ENCODE measurements around the gene SLC18A3. TPM values are rescaled to one million over a fixed set of nuclear protein-coding genes. Genes with fewer than 3 reads are reported as not detected.

Gene SLC18A3
- total and polyA plus RNA-seq, 2 experiments from 2014 or later: 1.4 to 4.3 TPM

DNA sequence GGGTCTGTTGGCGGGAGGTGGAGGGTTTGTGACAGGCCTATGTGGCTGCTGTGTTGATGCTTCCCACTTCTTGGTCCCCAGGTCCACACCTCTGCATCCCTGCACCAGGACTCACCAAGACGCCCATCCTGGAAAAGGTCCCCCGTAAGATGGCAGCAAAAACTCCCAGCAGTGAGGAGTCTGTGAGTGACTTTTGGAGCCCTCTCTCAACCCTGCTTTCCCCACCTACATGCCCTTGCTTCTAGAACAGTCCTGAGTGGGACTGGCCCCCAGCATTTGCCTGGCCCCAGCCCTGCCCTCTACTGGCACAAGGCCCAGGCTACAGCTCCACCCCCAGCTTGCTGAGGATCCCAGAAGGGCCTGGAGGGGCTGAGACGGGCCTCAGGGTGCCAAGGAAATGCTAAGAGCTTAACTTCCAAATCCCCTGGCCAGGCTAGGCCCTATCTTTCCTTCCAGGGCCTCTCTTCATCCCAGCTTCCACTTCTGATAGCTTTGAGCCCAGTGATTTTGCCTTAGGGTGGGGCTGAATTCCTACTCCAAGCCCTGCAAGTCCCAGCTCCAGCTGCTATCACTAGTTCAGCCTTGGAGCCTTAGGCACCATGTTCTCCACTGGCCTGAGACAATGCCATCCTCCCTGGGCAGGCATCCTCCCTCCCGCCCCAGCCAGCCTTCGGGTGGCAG, 6.5 kb downstream of the SLC18A3 start:
- WGBS (ENCODE audit: low lambda C conversion rate, missing lambda C conversion rate): 75% methylated on average over 4 of the region's 6 CpGs
- Histone ChIP-seq H3K27ac (no peak overlapping the region), H3K4me3 (no peak overlapping the region), H3K4me2 (no peak overlapping the region), H3K9me2 (replicated peaks; ENCODE audit: insufficient read depth) (no peaks in the 10 kb centered on the region), H2AFZ (no peak overlapping the region), H3K27me3 (peaks cover 82% of the 10 kb centered on the region), H3K36me3 (replicated peaks; ENCODE audit: insufficient read depth, low read depth) (no peaks in the 10 kb centered on the region), H3K79me2 (no peaks in the 10 kb centered on the region), H3K9me3 (ENCODE audit: low read depth) (no peaks in the 10 kb centered on the region), H3K4me1 (ENCODE audit: insufficient read depth) (no peaks in the 10 kb centered on the region), H4K20me1 (ENCODE audit: insufficient read depth, poor library complexity, severe bottlenecking) (no peaks in the 10 kb centered on the region)
- TF ChIP-seq EZH2 (IDR thresholded peaks at IDR 0.05; ENCODE audit: borderline replicate concordance) (no peak), EZH2phosphoT487 (IDR thresholded peaks at IDR 0.05; ENCODE audit: low read depth, severe bottlenecking, unreplicated experiment) (no peak)
- TF ChIP-seq, protein P1, sequence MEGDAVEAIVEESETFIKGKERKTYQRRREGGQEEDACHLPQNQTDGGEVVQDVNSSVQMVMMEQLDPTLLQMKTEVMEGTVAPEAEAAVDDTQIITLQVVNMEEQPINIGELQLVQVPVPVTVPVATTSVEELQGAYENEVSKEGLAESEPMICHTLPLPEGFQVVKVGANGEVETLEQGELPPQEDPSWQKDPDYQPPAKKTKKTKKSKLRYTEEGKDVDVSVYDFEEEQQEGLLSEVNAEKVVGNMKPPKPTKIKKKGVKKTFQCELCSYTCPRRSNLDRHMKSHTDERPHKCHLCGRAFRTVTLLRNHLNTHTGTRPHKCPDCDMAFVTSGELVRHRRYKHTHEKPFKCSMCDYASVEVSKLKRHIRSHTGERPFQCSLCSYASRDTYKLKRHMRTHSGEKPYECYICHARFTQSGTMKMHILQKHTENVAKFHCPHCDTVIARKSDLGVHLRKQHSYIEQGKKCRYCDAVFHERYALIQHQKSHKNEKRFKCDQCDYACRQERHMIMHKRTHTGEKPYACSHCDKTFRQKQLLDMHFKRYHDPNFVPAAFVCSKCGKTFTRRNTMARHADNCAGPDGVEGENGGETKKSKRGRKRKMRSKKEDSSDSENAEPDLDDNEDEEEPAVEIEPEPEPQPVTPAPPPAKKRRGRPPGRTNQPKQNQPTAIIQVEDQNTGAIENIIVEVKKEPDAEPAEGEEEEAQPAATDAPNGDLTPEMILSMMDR (IDR thresholded peaks at IDR 0.05; ENCODE audit: poor library complexity): no peak
- DNase-seq (ENCODE audit: low spot score): no peak

DNA sequence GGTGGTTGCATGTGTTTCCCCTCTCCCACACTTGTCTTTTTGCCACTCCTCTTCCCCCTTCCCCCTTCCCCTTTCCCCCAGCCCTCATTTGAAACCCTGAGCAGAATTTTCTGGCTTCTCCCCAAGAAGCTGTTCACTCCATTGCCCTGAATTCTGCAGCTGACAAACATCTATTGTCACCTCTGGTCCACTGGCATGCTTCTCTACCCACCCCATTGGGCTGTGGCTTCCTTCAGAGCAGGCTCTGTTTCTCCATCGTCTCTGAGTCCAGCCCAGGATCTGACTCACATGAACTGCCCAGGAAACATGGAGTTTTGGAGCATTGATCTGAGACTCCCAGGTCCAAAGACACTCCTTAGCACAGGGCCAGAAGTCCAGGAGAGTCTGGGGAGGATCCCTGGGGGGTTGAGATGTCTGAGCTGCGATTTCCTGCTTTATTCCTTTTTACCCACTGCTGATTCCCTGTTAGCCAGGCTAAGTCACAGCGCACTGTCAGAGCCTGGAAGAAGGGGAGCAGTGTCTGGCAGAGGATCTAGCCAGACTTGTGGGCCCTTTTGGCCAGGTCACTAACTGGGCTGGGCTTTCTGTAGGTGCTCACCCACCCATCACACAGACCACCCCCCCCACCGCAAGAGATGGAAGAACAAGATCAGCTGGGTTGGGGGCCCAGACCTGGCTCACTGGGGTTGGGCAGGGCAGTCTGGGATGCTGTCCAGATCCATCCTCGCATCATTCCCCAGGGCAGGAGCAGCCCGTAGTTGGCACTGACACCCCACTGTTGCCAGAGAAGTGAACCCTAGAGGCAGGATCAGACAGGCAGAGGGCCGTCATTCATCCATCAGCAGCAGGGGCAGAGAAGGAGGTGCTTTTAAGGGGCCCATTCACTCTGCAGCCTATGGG, 7.3 kb downstream of the SLC18A3 start:
- Histone ChIP-seq H2AFZ (no peak overlapping the region), H3K4me2 (no peak overlapping the region), H4K20me1 (ENCODE audit: insufficient read depth, poor library complexity, severe bottlenecking) (no peaks in the 10 kb centered on the region), H3K27ac (no peak overlapping the region), H3K9me2 (replicated peaks; ENCODE audit: insufficient read depth) (no peaks in the 10 kb centered on the region), H3K79me2 (no peaks in the 10 kb centered on the region), H3K27me3 (peaks cover 74% of the 10 kb centered on the region), H3K9me3 (ENCODE audit: low read depth) (no peaks in the 10 kb centered on the region), H3K4me3 (no peak overlapping the region), H3K36me3 (replicated peaks; ENCODE audit: insufficient read depth, low read depth) (no peaks in the 10 kb centered on the region), H3K4me1 (ENCODE audit: insufficient read depth) (no peaks in the 10 kb centered on the region)
- WGBS (ENCODE audit: low lambda C conversion rate, missing lambda C conversion rate): 74% methylated on average over 7 of the region's 7 CpGs
- no peak for DNase-seq (ENCODE audit: low spot score)
- TF ChIP-seq, protein P1 (IDR thresholded peaks at IDR 0.05; ENCODE audit: poor library complexity): no peak
- TF ChIP-seq EZH2phosphoT487 (IDR thresholded peaks at IDR 0.05; ENCODE audit: low read depth, severe bottlenecking, unreplicated experiment): no peak
- no peak for TF ChIP-seq EZH2 (IDR thresholded peaks at IDR 0.05; ENCODE audit: borderline replicate concordance)

DNA sequence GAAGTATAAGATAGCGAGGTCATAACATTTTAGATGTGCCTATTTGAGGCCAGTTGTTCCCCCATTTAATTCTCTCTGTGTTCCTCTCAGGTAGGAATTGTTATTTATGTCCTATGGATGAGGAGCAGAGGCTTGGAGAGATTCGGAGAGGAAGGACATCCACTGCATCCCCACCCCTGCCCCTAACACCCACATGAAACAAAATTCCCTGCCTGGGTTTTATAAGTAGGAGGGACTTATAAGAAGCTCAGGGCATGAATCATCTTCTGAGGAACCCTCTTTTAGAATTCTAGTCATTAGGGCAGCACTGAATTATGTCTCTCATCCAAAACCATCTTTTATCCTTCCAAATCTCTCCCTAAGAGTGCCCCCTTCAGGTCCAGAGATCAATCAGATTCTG, 8.7 kb downstream of the SLC18A3 start:
- H2AFZ ChIP-seq: no peak overlapping the region
- DNase-seq (ENCODE audit: low spot score): no peak
- no peaks in the 10 kb centered on the region for H3K9me3 ChIP-seq (ENCODE audit: low read depth)
- H3K4me1 ChIP-seq (ENCODE audit: insufficient read depth): no peaks in the 10 kb centered on the region
- H3K27ac ChIP-seq: no peak overlapping the region
- H3K4me3 ChIP-seq: no peak overlapping the region
- no peaks in the 10 kb centered on the region for H3K36me3 ChIP-seq (replicated peaks; ENCODE audit: insufficient read depth, low read depth)
- H3K79me2 ChIP-seq: no peaks in the 10 kb centered on the region
- 90% methylated on average over 2 of the region's 2 CpGs for WGBS (ENCODE audit: low lambda C conversion rate, missing lambda C conversion rate)
- no peaks in the 10 kb centered on the region for H4K20me1 ChIP-seq (ENCODE audit: insufficient read depth, poor library complexity, severe bottlenecking)
- no peak overlapping the region for H3K4me2 ChIP-seq
- peaks cover 59% of the 10 kb centered on the region for H3K27me3 ChIP-seq
- no peaks in the 10 kb centered on the region for H3K9me2 ChIP-seq (replicated peaks; ENCODE audit: insufficient read depth)
- TF ChIP-seq, protein P1 (IDR thresholded peaks at IDR 0.05; ENCODE audit: poor library complexity): no peak
- TF ChIP-seq EZH2 (IDR thresholded peaks at IDR 0.05; ENCODE audit: borderline replicate concordance) (no peak), EZH2phosphoT487 (IDR thresholded peaks at IDR 0.05; ENCODE audit: low read depth, severe bottlenecking, unreplicated experiment) (no peak)
